SK-N-SH (cell line): Measurements from ENCODE around the gene TBCD. TPM values are rescaled to one million over a fixed set of nuclear protein-coding genes. Genes with fewer than 3 reads are reported as not detected.

Experiments used
- CTCF ChIA-PET: fragments of 300-600, 350-600 bp; formaldehyde crosslinking; extraction: SDS; loops from one replicate; lab custom pipeline; 2021; lab: Yijun Ruan, JAX
- POLR2A ChIA-PET: fragments of 350-600 bp; sonication (Branson Sonifier 250); formaldehyde crosslinking; extraction: SDS; loops from one replicate; lab custom pipeline; 2020; ENCODE audit warnings: antibody characterized with exemption, inconsistent platforms; lab: Yijun Ruan, JAX
- DNase-seq: peaks from one replicate; pipeline ENCODE4 v3.0.0; 2012
- H2AFZ ChIP-seq: fragments of 200-600 bp; sonication (generic); 2 replicates; pipeline ENCODE4 v1.8.1; 2016; ENCODE audit warnings: antibody characterized with exemption, mild to moderate bottlenecking, low read depth
- H3F3A ChIP-seq: fragments of 200-600 bp; sonication (generic); replicated peaks from 2 replicates; pipeline ENCODE3; 2016; ENCODE audit warnings: antibody characterized with exemption, mild to moderate bottlenecking; ENCODE audit not compliant: insufficient read depth
- H3K27ac ChIP-seq, 2 experiments: fragments of 200-500 bp in 1 of 2; fragments of 200-600 bp in 1 of 2; sonication (Bioruptor generic) in 1 of 2; sonication (generic), shearing (Covaris generic) in 1 of 2; 2 replicates each; pipeline versions ENCODE4 v1.5.1 to v1.6.1; 2014 to 2016; ENCODE audit warnings: low read depth in 2 of 2, inconsistent platforms in 1 of 2, low read length in 1 of 2, mild to moderate bottlenecking in 1 of 2, mixed read lengths in 1 of 2
- H3K27me3 ChIP-seq: fragments of 200-600 bp; sonication (generic), shearing (Covaris generic); 2 replicates; pipeline ENCODE4 v1.6.1; 2016; ENCODE audit warnings: mixed run types; ENCODE audit not compliant: insufficient read depth
- H3K36me3 ChIP-seq, 2 experiments: fragments of 200-500 bp in 1 of 2; fragments of 200-600 bp in 1 of 2; sonication (Bioruptor generic) in 1 of 2; sonication (generic) in 1 of 2; replicated peaks in 1 of 2; 2 replicates each; pipeline versions ENCODE3 to v1.5.1; 2014 to 2016; ENCODE audit warnings: low read length in 1 of 2, mild to moderate bottlenecking in 1 of 2; ENCODE audit not compliant: insufficient read depth in 2 of 2, control insufficient read depth in 1 of 2
- H3K4me1 ChIP-seq, 2 experiments: fragments of 200-500 bp in 1 of 2; fragments of 200-600 bp in 1 of 2; sonication (Bioruptor generic) in 1 of 2; sonication (generic), shearing (Covaris generic) in 1 of 2; 2 replicates each; pipeline versions ENCODE4 v1.5.1 to v1.6.1; 2014 to 2016; ENCODE audit warnings: low read depth in 1 of 2, low read length in 1 of 2, mixed run types in 1 of 2; ENCODE audit not compliant: insufficient read depth in 2 of 2, control insufficient read depth in 1 of 2
- H3K4me2 ChIP-seq: fragments of 200-600 bp; sonication (generic), shearing (Covaris generic); 2 replicates; pipeline ENCODE4 v1.6.1; 2017; ENCODE audit warnings: mixed run types
- H3K4me3 ChIP-seq, 2 experiments: fragments of 200-500 bp in 1 of 2; fragments of 200-600 bp in 1 of 2; sonication (Bioruptor generic) in 1 of 2; sonication (generic), shearing (Covaris generic) in 1 of 2; 2 replicates each; pipeline versions ENCODE4 v1.5.1 to v1.8.1; 2014 to 2016; ENCODE audit warnings: low read depth in 2 of 2, inconsistent platforms in 1 of 2, low read length in 1 of 2, mild to moderate bottlenecking in 1 of 2, mixed read lengths in 1 of 2, moderate library complexity in 1 of 2
- H3K79me2 ChIP-seq: fragments of 200-600 bp; sonication (generic); 2 replicates; pipeline ENCODE4 v1.8.1; 2017; ENCODE audit warnings: mild to moderate bottlenecking; ENCODE audit not compliant: insufficient read depth
- H3K9ac ChIP-seq: fragments of 200-600 bp; sonication (generic); 2 replicates; pipeline ENCODE4 v1.6.1; 2017; ENCODE audit warnings: mixed run types
- H3K9me2 ChIP-seq: fragments of 200-600 bp; sonication (generic); 2 replicates; pipeline ENCODE4 v1.6.1; 2017; ENCODE audit warnings: mixed run types
- H3K9me3 ChIP-seq: fragments of 200-600 bp; sonication (generic); 2 replicates; pipeline ENCODE4 v1.6.1; 2017; ENCODE audit warnings: mixed run types, mild to moderate bottlenecking, moderate library complexity
- H4K20me1 ChIP-seq: fragments of 200-600 bp; sonication (generic); 2 replicates; pipeline ENCODE4 v1.6.1; 2017; ENCODE audit warnings: mild to moderate bottlenecking, mixed run types; ENCODE audit not compliant: insufficient read depth
- FOSL2 ChIP-seq: IDR thresholded peaks from 2 replicates; pipeline ENCODE4 v1.4.0; 2012; ENCODE audit warnings: low read depth, mild to moderate bottlenecking, moderate library complexity, borderline replicate concordance
- FOXM1 ChIP-seq: IDR thresholded peaks from 2 replicates; pipeline ENCODE4 v1.4.0; 2012; ENCODE audit warnings: low read depth, mild to moderate bottlenecking
- GABPA ChIP-seq: IDR thresholded peaks from 2 replicates; pipeline ENCODE4 v1.4.0; 2012; ENCODE audit warnings: low read depth, mild to moderate bottlenecking
- GATA2 ChIP-seq: sonication (generic); formaldehyde crosslinking; IDR thresholded peaks from 2 replicates; pipeline ENCODE4 v1.5.0; 2020; ENCODE audit warnings: mild to moderate bottlenecking, missing genetic modification reagents
- RXRA ChIP-seq: IDR thresholded peaks from 2 replicates; pipeline ENCODE4 v1.4.0; 2012; ENCODE audit warnings: low read depth, mild to moderate bottlenecking, borderline replicate concordance
- SMC3 ChIP-seq: IDR thresholded peaks from 2 replicates; pipeline ENCODE4 v1.6.1; 2012; ENCODE audit warnings: low read depth, low read length, improper control_type of control experiment
- WGBS: methylation state at CpG from one replicate; pipeline ENCODE4 v1.1.6; 2017; ENCODE audit warnings: low lambda C conversion rate; 5-methylcytosine and 5-hydroxymethylcytosine counted together
- polyA plus RNA-seq, 3 experiments: library from polyadenylated mRNA; depleted of rRNA; stranded (reverse); fragments of >200 nt; gene quantifications; 2 replicates each; pipeline ENCODE4 v1.2.3, GENCODE V29; 2012
- TF ChIP-seq, protein P1 (sequence below): IDR thresholded peaks from 2 replicates; pipeline ENCODE4 v1.4.0; 2012; ENCODE audit warnings: low read depth, borderline replicate concordance
- TF ChIP-seq, protein P2 (sequence below): IDR thresholded peaks from 2 replicates; pipeline ENCODE4 v1.6.1; 2012; ENCODE audit warnings: mild to moderate bottlenecking, low read depth, low read length, moderate library complexity
- TF ChIP-seq, protein P3 (sequence below): IDR thresholded peaks from 2 replicates; pipeline ENCODE4 v1.4.0; 2012; ENCODE audit warnings: low read depth, borderline replicate concordance
- TF ChIP-seq, protein P4 (sequence below): IDR thresholded peaks from 2 replicates; pipeline ENCODE4; 2012

The TBCD gene
- polyA plus RNA-seq, 1 of the 3 experiments (the other 2 are of a cell fraction), result 107 TPM

DNA sequence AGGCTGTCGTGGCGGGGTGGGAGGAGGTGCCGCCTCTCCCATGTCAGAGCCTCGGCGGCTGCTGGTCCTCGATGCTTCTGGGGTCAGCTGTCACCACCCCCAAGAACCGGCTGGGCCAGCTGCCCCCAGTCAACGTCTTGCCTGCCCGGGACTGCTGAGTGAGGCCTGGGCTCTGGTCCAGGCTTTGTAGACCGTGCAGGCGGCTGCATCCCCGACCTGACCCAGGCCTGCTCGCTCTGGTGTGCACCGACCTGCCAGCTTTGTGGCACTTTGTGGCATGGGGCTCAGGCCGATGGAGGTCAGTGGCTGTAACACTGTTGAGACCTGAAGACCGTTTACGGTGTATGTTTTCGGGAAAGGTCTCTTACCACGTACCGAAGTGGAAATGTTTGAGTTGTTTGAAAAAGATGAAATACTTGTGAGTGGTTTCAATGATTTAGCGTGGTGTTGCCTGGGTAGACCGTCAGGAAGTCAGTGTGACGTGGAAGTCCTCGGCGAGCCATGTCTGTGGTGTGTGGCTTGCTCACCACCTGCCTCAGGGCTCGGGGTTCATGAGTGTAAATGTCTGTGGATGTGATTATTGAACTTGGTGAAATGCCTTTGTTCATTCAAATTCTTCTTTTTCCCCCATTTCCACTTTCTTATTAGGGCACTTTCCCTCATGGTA, 141.2 kb downstream of the TBCD start:
- H3K4me2 ChIP-seq, result no peak overlapping the region
- H2AFZ ChIP-seq, result no peak overlapping the region
- H3K27me3 ChIP-seq, result no peaks in the 10 kb centered on the region
- H3K9ac ChIP-seq, result no peak overlapping the region
- POLR2A ChIA-PET, result no interaction called here
- peaks cover 8% of the 10 kb centered on the region for H3K79me2 ChIP-seq
- CTCF ChIA-PET, result interaction anchor here (0.8 to 3.7 kb wide), 7 partner anchors 8 to 111 kb away, joined by 3 to 14 read pairs (median 5); no protein-coding TSS in a partner anchor
- no peak for TF ChIP-seq GABPA
- TF ChIP-seq, protein P1, sequence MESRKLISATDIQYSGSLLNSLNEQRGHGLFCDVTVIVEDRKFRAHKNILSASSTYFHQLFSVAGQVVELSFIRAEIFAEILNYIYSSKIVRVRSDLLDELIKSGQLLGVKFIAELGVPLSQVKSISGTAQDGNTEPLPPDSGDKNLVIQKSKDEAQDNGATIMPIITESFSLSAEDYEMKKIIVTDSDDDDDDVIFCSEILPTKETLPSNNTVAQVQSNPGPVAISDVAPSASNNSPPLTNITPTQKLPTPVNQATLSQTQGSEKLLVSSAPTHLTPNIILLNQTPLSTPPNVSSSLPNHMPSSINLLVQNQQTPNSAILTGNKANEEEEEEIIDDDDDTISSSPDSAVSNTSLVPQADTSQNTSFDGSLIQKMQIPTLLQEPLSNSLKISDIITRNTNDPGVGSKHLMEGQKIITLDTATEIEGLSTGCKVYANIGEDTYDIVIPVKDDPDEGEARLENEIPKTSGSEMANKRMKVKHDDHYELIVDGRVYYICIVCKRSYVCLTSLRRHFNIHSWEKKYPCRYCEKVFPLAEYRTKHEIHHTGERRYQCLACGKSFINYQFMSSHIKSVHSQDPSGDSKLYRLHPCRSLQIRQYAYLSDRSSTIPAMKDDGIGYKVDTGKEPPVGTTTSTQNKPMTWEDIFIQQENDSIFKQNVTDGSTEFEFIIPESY, result no peak
- TF ChIP-seq FOSL2, result no peak
- no peak for TF ChIP-seq GATA2
- TF ChIP-seq, protein P2, sequence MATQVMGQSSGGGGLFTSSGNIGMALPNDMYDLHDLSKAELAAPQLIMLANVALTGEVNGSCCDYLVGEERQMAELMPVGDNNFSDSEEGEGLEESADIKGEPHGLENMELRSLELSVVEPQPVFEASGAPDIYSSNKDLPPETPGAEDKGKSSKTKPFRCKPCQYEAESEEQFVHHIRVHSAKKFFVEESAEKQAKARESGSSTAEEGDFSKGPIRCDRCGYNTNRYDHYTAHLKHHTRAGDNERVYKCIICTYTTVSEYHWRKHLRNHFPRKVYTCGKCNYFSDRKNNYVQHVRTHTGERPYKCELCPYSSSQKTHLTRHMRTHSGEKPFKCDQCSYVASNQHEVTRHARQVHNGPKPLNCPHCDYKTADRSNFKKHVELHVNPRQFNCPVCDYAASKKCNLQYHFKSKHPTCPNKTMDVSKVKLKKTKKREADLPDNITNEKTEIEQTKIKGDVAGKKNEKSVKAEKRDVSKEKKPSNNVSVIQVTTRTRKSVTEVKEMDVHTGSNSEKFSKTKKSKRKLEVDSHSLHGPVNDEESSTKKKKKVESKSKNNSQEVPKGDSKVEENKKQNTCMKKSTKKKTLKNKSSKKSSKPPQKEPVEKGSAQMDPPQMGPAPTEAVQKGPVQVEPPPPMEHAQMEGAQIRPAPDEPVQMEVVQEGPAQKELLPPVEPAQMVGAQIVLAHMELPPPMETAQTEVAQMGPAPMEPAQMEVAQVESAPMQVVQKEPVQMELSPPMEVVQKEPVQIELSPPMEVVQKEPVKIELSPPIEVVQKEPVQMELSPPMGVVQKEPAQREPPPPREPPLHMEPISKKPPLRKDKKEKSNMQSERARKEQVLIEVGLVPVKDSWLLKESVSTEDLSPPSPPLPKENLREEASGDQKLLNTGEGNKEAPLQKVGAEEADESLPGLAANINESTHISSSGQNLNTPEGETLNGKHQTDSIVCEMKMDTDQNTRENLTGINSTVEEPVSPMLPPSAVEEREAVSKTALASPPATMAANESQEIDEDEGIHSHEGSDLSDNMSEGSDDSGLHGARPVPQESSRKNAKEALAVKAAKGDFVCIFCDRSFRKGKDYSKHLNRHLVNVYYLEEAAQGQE, result no peak
- TF ChIP-seq FOXM1, result no peak
- TF ChIP-seq, protein P3, sequence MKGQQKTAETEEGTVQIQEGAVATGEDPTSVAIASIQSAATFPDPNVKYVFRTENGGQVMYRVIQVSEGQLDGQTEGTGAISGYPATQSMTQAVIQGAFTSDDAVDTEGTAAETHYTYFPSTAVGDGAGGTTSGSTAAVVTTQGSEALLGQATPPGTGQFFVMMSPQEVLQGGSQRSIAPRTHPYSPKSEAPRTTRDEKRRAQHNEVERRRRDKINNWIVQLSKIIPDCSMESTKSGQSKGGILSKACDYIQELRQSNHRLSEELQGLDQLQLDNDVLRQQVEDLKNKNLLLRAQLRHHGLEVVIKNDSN, result no peak
- TF ChIP-seq RXRA, result no peak
- TF ChIP-seq SMC3, result no peak
- no peaks in the 10 kb centered on the region for H3F3A ChIP-seq
- WGBS, result 92% methylated on average over 20 of the region's 26 CpGs
- no peaks in the 10 kb centered on the region for H3K9me2 ChIP-seq
- no peak overlapping the region; a peak in 1 of 4 replicates for H3K27ac ChIP-seq
- peaks cover 0 to 19% of the 10 kb centered on the region in 2 experiments; a peak in 1 of 4 replicates for H3K4me1 ChIP-seq
- peaks cover 0 to 26% of the 10 kb centered on the region in 2 experiments for H3K36me3 ChIP-seq
- no peaks in the 10 kb centered on the region for H3K9me3 ChIP-seq
- no peak for DNase-seq
- H3K4me3 ChIP-seq, result no peak overlapping the region
- H4K20me1 ChIP-seq, result no peaks in the 10 kb centered on the region

DNA sequence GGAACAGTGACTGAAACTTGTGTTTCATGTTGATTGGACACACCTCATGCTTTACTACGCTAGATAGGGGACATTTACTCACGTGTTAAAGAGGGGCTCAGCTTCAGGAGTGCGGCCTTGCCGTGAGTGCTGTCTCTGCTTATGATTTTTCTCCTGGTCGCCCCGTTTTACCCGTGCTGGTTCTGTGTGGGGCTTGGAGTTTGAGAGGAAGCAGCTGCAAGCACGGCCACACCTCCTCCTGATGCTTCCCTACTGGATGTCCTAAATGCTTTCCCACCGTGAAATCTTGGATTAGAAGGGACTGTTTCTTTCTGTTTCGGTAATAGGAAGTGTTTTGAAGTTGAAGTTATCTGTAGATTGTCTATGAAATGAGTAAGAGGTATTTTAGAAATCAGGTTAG, 141.9 kb downstream of the TBCD start:
- Histone ChIP-seq H3F3A (no peaks in the 10 kb centered on the region), H3K4me1 (peaks cover 0 to 12% of the 10 kb centered on the region in 2 experiments; a peak in 1 of 4 replicates)
- TF ChIP-seq, protein P4, sequence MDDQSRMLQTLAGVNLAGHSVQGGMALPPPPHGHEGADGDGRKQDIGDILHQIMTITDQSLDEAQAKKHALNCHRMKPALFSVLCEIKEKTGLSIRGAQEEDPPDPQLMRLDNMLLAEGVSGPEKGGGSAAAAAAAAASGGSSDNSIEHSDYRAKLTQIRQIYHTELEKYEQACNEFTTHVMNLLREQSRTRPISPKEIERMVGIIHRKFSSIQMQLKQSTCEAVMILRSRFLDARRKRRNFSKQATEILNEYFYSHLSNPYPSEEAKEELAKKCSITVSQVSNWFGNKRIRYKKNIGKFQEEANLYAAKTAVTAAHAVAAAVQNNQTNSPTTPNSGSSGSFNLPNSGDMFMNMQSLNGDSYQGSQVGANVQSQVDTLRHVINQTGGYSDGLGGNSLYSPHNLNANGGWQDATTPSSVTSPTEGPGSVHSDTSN, result no peak
- TF ChIP-seq, all 33 proteins: peak for 0
- no peaks in the 10 kb centered on the region for H3K9me3 ChIP-seq
- 93% methylated on average over 10 of the region's 10 CpGs for WGBS
- H3K79me2 ChIP-seq, result peaks cover under 1% of the 10 kb centered on the region; the same call in 1 of the 2 replicates
- ChIA-PET CTCF (interaction anchor here (1.0 to 3.7 kb wide), 4 partner anchors 9 to 33 kb away, joined by 3 to 14 read pairs (median 4); no protein-coding TSS in a partner anchor), POLR2A (no interaction called here)
- H3K36me3 ChIP-seq, result peaks cover 0 to 28% of the 10 kb centered on the region in 2 experiments
- no peak overlapping the region for H3K9ac ChIP-seq
- no peaks in the 10 kb centered on the region for H3K9me2 ChIP-seq
- no peaks in the 10 kb centered on the region for H3K27me3 ChIP-seq
- DNase-seq, result no peak
- no peak overlapping the region for H3K4me2 ChIP-seq
- no peak overlapping the region for H2AFZ ChIP-seq
- H4K20me1 ChIP-seq, result no peaks in the 10 kb centered on the region
- H3K27ac ChIP-seq, result no peak overlapping the region
- H3K4me3 ChIP-seq, result no peak overlapping the region
